Endothelial cell (in vitro differentiated cells): Measurements from ENCODE around the gene LIPM. TPM values are rescaled to one million over a fixed set of nuclear protein-coding genes. Genes with fewer than 3 reads are reported as not detected.

Source experiments
- DNase-seq: peaks from one replicate; pipeline ENCODE4 v3.0.0; 2021; ENCODE audit warnings: low spot score
- H3K27ac Mint-ChIP-seq: one replicate; pipeline ENCODE4 v1.8.0; 2021; ENCODE audit warnings: mixed read lengths, inconsistent platforms; ENCODE audit not compliant: unreplicated experiment
- H3K27me3 Mint-ChIP-seq: one replicate; pipeline ENCODE4 v1.8.0; 2021; ENCODE audit warnings: mild to moderate bottlenecking, moderate library complexity, mixed read lengths, inconsistent platforms; ENCODE audit not compliant: unreplicated experiment
- H3K36me3 Mint-ChIP-seq: one replicate; pipeline ENCODE4 v1.8.0; 2021; ENCODE audit warnings: mild to moderate bottlenecking, low read depth, mixed read lengths, inconsistent platforms; ENCODE audit not compliant: unreplicated experiment
- H3K4me1 Mint-ChIP-seq: one replicate; pipeline ENCODE4 v1.8.0; 2021; ENCODE audit warnings: mild to moderate bottlenecking, mixed read lengths, inconsistent platforms; ENCODE audit not compliant: unreplicated experiment
- H3K4me3 Mint-ChIP-seq: one replicate; pipeline ENCODE4 v1.8.0; 2021; ENCODE audit warnings: mild to moderate bottlenecking, mixed read lengths, inconsistent platforms; ENCODE audit not compliant: unreplicated experiment
- H3K9me3 Mint-ChIP-seq: one replicate; pipeline ENCODE4 v1.8.0; 2021; ENCODE audit warnings: mixed read lengths, inconsistent platforms; ENCODE audit not compliant: unreplicated experiment
- total RNA-seq: library from RNA; stranded (reverse); fragmentation: NEBNext Ultra II Directional; extraction: Animal tissue kit (Norgen Biotek cat#: 25700); gene quantifications from one replicate; pipeline ENCODE4 v1.2.1, GENCODE V29; 2021; ENCODE audit not compliant: unreplicated experiment
- TF ChIP-seq, protein P1 (sequence below): fragments of 200-600 bp; sonication (generic); IDR thresholded peaks from one replicate; pipeline ENCODE4 v1.5.0; 2021; ENCODE audit warnings: antibody characterized with exemption; ENCODE audit not compliant: unreplicated experiment

LIPM gene
- total RNA-seq, 1 donor from 2014 or later: 0.31 TPM

DNA sequence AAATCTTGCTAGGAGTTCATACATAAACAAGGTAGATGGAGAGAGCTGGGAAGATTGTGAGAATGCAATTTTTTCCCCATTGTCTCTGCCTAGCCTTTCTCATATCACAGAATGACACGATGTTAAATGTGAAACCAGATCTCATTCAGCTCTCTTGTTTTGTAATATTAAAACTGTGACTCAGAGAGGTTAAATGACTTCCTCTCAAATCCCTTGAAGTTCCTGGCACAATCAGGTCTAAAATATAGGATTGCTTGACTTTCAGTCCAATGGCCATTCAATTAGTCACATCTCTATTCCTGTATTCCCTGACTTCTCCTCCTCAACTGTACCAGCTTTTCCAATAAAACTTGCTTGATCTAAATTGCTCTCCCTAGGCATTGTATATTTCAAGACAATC lies 46.0 kb downstream of the LIPM start:
- Mint-ChIP-seq H3K27me3 (no peaks in the 10 kb centered on the region), H3K27ac (no peak overlapping the region), H3K9me3 (no peaks in the 10 kb centered on the region), H3K4me1 (no peaks in the 10 kb centered on the region), H3K36me3 (no peaks in the 10 kb centered on the region), H3K4me3 (no peak overlapping the region)
- DNase-seq: no peak
- TF ChIP-seq, protein P1, sequence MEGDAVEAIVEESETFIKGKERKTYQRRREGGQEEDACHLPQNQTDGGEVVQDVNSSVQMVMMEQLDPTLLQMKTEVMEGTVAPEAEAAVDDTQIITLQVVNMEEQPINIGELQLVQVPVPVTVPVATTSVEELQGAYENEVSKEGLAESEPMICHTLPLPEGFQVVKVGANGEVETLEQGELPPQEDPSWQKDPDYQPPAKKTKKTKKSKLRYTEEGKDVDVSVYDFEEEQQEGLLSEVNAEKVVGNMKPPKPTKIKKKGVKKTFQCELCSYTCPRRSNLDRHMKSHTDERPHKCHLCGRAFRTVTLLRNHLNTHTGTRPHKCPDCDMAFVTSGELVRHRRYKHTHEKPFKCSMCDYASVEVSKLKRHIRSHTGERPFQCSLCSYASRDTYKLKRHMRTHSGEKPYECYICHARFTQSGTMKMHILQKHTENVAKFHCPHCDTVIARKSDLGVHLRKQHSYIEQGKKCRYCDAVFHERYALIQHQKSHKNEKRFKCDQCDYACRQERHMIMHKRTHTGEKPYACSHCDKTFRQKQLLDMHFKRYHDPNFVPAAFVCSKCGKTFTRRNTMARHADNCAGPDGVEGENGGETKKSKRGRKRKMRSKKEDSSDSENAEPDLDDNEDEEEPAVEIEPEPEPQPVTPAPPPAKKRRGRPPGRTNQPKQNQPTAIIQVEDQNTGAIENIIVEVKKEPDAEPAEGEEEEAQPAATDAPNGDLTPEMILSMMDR: no peak

DNA sequence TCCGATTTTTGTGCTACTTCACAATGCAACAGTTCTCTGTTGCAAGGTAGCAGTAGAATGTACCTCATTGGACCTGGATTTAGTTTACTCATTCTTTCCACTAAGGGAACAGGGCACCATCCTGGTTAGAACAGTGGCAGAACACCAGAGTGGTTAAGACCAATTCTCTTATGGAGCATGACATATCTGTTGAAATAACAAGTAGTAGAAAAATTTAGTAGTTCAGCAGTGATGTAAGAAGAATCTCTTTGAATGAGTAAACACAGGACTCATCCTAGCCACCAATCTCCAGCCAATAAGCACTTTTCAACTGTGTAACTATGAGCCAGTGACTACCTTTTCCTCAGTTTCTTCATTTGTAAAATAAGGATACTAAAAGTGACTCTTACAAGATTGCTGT lies 46.7 kb downstream of the LIPM start:
- no peaks in the 10 kb centered on the region for H3K36me3 Mint-ChIP-seq
- no peak for DNase-seq
- no peak overlapping the region for H3K4me3 Mint-ChIP-seq
- TF ChIP-seq, protein P1: no peak
- no peak overlapping the region for H3K27ac Mint-ChIP-seq
- H3K27me3 Mint-ChIP-seq: no peaks in the 10 kb centered on the region
- H3K9me3 Mint-ChIP-seq: no peaks in the 10 kb centered on the region
- H3K4me1 Mint-ChIP-seq: no peaks in the 10 kb centered on the region

DNA sequence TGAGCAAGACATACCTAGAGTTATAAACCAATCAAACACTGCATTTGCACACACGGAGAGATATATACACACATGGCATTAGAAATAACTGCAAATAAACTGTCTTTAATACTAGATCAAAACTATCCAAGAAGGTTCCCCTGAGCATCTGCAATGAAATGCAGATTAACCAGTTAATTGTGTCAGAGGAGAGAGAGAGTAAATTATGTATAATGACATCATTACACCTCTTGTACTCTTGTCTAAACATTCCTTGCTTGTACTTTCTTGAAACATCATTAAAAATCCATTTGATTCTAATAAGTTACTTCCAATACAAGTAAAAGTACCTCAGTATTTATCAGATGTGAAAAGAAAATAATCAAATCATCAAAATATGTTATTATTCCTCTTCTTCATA lies 48.2 kb downstream of the LIPM start:
- H3K4me3 Mint-ChIP-seq: no peak overlapping the region
- DNase-seq: no peak
- no peaks in the 10 kb centered on the region for H3K27me3 Mint-ChIP-seq
- H3K4me1 Mint-ChIP-seq: no peaks in the 10 kb centered on the region
- no peak overlapping the region for H3K27ac Mint-ChIP-seq
- TF ChIP-seq, protein P1: no peak
- H3K9me3 Mint-ChIP-seq: no peaks in the 10 kb centered on the region
- no peaks in the 10 kb centered on the region for H3K36me3 Mint-ChIP-seq

DNA sequence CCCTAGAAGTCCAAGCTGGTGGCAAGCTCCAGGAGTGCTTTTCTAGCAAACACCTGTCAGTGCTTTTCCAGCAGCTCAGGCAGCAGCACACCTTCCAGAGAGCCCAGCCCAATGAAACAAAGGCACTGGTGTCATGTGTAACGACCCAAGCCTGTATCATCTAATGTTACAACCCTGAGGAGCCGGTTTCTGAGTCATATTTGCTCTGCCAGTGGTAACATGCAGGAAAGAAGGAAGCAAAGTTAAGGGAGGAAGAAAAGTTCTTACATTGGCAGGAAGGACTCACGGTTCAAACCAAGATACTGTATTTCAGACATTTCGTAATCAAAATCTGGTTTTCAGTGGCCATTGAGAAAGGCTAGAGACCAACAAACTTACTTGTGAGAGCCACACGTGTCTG lies 49.2 kb downstream of the LIPM start, which contains the start of gene ANKRD22:
ANKRD22 (minus strand) TSS at position 139 of the 400 bp plus-strand sequence. CDS start 237 bp downstream, outside the sequence.
- Mint-ChIP-seq H3K36me3 (no peaks in the 10 kb centered on the region), H3K9me3 (no peaks in the 10 kb centered on the region), H3K27ac (no peak within 1 kb of the TSS), H3K4me3 (no peak within 1 kb of the TSS), H3K27me3 (no peaks in the 10 kb centered on the region), H3K4me1 (no peaks in the 10 kb centered on the region)
- no peak for DNase-seq
- TF ChIP-seq, protein P1: no peak

DNA sequence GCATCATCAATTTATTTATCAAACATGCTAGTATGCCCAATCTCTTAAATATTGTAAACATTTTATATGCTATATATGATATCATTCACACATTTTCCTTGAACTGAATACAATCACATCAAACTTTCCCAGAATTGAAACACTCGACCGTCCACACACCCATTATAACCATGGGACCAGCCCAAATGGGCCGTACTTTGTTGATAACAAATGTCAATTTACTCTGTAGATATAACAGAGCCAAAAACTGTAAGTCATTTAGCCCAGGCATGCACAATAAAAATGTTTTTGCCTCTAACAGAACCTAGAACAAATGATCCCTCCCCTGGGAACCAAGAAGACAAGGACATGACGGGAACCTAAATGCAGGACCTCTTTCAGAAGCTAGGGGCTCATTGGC lies 49.8 kb downstream of the LIPM start:
- Mint-ChIP-seq H3K27me3 (no peaks in the 10 kb centered on the region), H3K4me3 (no peak overlapping the region), H3K27ac (no peak overlapping the region), H3K9me3 (no peaks in the 10 kb centered on the region), H3K36me3 (no peaks in the 10 kb centered on the region), H3K4me1 (no peaks in the 10 kb centered on the region)
- TF ChIP-seq, protein P1: no peak
- DNase-seq: no peak
